ENCODE data around the gene ABHD17A. TPM values are rescaled to one million over a fixed set of nuclear protein-coding genes. Genes with fewer than 3 reads are reported as not detected.

ABHD17A gene
- total RNA-seq, 1 experiment from 2014 or later: 102 TPM

- H3K27ac ChIP-seq (ENCODE audit: low read length): no peak overlapping the region
- ChIA-PET POLR2A (ENCODE audit: unreplicated experiment) (no interaction called here), CTCF (no interaction called here)
- no peaks in the 10 kb centered on the region for H3K4me1 ChIP-seq (ENCODE audit: insufficient read depth, low read length)
- ATAC-seq (no peak), DNase-seq (no peak)
- no peak overlapping the region for H3K9ac ChIP-seq (ENCODE audit: low read length)
- H3K36me3 ChIP-seq (ENCODE audit: low read depth, low read length): no peaks in the 10 kb centered on the region
- TF ChIP-seq EZH2phosphoT487 (IDR thresholded peaks at IDR 0.05; ENCODE audit: borderline replicate concordance, low read length) (no peak), CTCF (conservative IDR thresholded peaks at IDR 0.05; ENCODE audit: low read depth, low read length) (no peak), EZH2 (IDR thresholded peaks at IDR 0.05; ENCODE audit: low read length, unreplicated experiment) (no peak)
- no peaks in the 10 kb centered on the region for H3K9me2 ChIP-seq (replicated peaks; ENCODE audit: low read length)
- H3K27me3 ChIP-seq (ENCODE audit: low read length): no peaks in the 10 kb centered on the region
- intact Hi-C loops (cut with micrococcal nuclease): no loop called here
- H3K79me2 ChIP-seq (ENCODE audit: low read length): peaks cover 38% of the 10 kb centered on the region
- H3F3A ChIP-seq (ENCODE audit: low read length, unreplicated experiment): no peaks in the 10 kb centered on the region
- H3K9me3 ChIP-seq (ENCODE audit: low read length): no peaks in the 10 kb centered on the region
- H4K20me1 ChIP-seq (ENCODE audit: low read length): no peaks in the 10 kb centered on the region
- no peak overlapping the region for H2AFZ ChIP-seq (ENCODE audit: low read length)
- no peak overlapping the region for H3K4me3 ChIP-seq (ENCODE audit: low read length)
- H3K4me2 ChIP-seq (ENCODE audit: low read length): no peak overlapping the region
- BruUV-seq (replicated peaks): no TSS peak
Measured at GRCh38 chr19:1913781-1914577, 28.7 kb upstream of the ABHD17A start.

DNA sequence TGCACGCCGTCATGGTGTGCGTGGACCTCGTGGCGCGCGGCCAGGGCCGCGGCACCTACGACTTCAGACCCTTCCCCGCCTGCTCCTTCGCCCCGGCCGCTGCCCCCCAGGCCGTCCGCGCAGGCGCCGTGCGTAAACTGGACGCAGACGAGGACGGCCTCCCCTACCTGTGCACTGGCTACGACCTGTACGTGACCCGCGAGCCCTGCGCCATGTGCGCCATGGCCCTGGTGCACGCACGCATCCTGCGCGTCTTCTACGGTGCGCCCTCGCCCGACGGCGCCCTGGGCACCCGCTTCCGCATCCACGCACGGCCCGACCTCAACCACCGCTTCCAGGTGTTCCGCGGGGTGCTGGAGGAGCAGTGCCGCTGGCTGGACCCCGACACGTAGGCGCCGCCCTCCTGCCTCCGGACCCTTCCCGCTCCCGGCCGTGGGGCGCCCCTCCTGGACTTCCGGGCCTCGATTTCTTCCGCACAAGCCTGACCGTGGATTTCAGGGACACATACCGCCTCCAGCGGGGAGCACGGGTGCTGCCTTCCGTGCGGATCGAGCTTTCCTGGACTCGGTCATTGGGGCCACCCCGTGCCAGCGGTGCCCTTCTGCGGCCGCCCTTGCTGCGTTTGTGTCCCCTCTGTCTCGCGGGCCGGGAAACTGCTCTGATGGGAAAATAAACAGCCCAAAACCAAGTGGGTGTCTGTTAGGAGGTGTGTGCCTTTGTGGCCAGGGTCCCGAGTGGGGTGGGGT, 27.6 kb upstream of the ABHD17A start:
- H3K36me3 ChIP-seq (ENCODE audit: low read depth, low read length): no peaks in the 10 kb centered on the region
- BruUV-seq (replicated peaks): no TSS peak
- H3K27me3 ChIP-seq (ENCODE audit: low read length): no peaks in the 10 kb centered on the region
- ATAC-seq: no peak
- peaks cover 7% of the 10 kb centered on the region; the same call in 1 of the 2 replicates for H3K4me1 ChIP-seq (ENCODE audit: insufficient read depth, low read length)
- H3K9me2 ChIP-seq (replicated peaks; ENCODE audit: low read length): no peaks in the 10 kb centered on the region
- H3K4me3 ChIP-seq (ENCODE audit: low read length): no peak overlapping the region
- H3K9me3 ChIP-seq (ENCODE audit: low read length): no peaks in the 10 kb centered on the region
- ChIA-PET POLR2A (ENCODE audit: unreplicated experiment) (no interaction called here), CTCF (no interaction called here)
- no peaks in the 10 kb centered on the region for H4K20me1 ChIP-seq (ENCODE audit: low read length)
- H3K9ac ChIP-seq (ENCODE audit: low read length): no peak overlapping the region
- peaks cover 49% of the 10 kb centered on the region for H3K79me2 ChIP-seq (ENCODE audit: low read length)
- DNase-seq: no peak
- no peak overlapping the region for H3K4me2 ChIP-seq (ENCODE audit: low read length)
- TF ChIP-seq EZH2phosphoT487 (IDR thresholded peaks at IDR 0.05; ENCODE audit: borderline replicate concordance, low read length) (no peak), CTCF (conservative IDR thresholded peaks at IDR 0.05; ENCODE audit: low read depth, low read length) (no peak), EZH2 (IDR thresholded peaks at IDR 0.05; ENCODE audit: low read length, unreplicated experiment) (no peak)
- H3K27ac ChIP-seq (ENCODE audit: low read length): no peak overlapping the region
- intact Hi-C loops (cut with micrococcal nuclease): no loop called here
- H2AFZ ChIP-seq (ENCODE audit: low read length): no peak overlapping the region
- H3F3A ChIP-seq (ENCODE audit: low read length, unreplicated experiment): no peaks in the 10 kb centered on the region

DNA sequence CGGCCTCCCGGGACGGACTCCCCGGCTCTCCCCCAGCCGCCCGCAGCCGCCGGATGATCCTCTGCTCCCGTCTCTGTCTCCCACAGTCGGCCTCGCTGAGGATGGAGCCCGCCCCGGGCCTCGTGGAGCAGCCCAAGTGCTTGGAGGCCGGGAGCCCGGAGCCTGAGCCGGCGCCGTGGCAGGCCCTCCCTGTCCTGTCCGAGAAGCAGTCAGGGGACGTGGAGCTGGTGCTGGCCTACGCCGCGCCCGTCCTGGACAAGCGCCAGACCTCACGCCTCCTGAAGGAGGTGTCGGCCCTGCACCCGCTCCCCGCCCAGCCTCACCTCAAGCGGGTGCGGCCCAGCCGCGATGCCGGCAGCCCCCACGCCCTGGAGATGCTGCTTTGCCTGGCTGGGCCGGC, 26.7 kb upstream of the ABHD17A start:
- POLR2A ChIA-PET (ENCODE audit: unreplicated experiment): no interaction called here
- no peak for DNase-seq
- H3K9me3 ChIP-seq (ENCODE audit: low read length): no peaks in the 10 kb centered on the region
- H3K27ac ChIP-seq (ENCODE audit: low read length): no peak overlapping the region
- H3F3A ChIP-seq (ENCODE audit: low read length, unreplicated experiment): peaks cover 3% of the 10 kb centered on the region
- no peak overlapping the region for H3K4me2 ChIP-seq (ENCODE audit: low read length)
- no peak overlapping the region for H2AFZ ChIP-seq (ENCODE audit: low read length)
- CTCF ChIA-PET: no interaction called here
- H3K9ac ChIP-seq (ENCODE audit: low read length): no peak overlapping the region
- no peaks in the 10 kb centered on the region for H3K36me3 ChIP-seq (ENCODE audit: low read depth, low read length)
- no peaks in the 10 kb centered on the region for H4K20me1 ChIP-seq (ENCODE audit: low read length)
- H3K9me2 ChIP-seq (replicated peaks; ENCODE audit: low read length): no peaks in the 10 kb centered on the region
- no peak for ATAC-seq
- H3K27me3 ChIP-seq (ENCODE audit: low read length): no peaks in the 10 kb centered on the region
- no peak overlapping the region for H3K4me3 ChIP-seq (ENCODE audit: low read length)
- no TSS peak for BruUV-seq (replicated peaks)
- H3K4me1 ChIP-seq (ENCODE audit: insufficient read depth, low read length): peaks cover 17% of the 10 kb centered on the region
- intact Hi-C loops (cut with micrococcal nuclease): no loop called here
- peaks cover 58% of the 10 kb centered on the region for H3K79me2 ChIP-seq (ENCODE audit: low read length)
- no peak for TF ChIP-seq CTCF (conservative IDR thresholded peaks at IDR 0.05; ENCODE audit: low read depth, low read length)
- TF ChIP-seq EZH2phosphoT487 (IDR thresholded peaks at IDR 0.05; ENCODE audit: borderline replicate concordance, low read length): no peak
- no peak for TF ChIP-seq EZH2 (IDR thresholded peaks at IDR 0.05; ENCODE audit: low read length, unreplicated experiment)

Data from PC-3 (cell line).